CD4-positive, alpha-beta T cell treated with Interleukin-4 for 4 hours (primary cell): ENCODE measurements around the gene OPCML.

Experiments
- DNase-seq: peaks from one replicate; pipeline ENCODE4 v3.0.0-alpha.2; 2020

The OPCML gene

DNA sequence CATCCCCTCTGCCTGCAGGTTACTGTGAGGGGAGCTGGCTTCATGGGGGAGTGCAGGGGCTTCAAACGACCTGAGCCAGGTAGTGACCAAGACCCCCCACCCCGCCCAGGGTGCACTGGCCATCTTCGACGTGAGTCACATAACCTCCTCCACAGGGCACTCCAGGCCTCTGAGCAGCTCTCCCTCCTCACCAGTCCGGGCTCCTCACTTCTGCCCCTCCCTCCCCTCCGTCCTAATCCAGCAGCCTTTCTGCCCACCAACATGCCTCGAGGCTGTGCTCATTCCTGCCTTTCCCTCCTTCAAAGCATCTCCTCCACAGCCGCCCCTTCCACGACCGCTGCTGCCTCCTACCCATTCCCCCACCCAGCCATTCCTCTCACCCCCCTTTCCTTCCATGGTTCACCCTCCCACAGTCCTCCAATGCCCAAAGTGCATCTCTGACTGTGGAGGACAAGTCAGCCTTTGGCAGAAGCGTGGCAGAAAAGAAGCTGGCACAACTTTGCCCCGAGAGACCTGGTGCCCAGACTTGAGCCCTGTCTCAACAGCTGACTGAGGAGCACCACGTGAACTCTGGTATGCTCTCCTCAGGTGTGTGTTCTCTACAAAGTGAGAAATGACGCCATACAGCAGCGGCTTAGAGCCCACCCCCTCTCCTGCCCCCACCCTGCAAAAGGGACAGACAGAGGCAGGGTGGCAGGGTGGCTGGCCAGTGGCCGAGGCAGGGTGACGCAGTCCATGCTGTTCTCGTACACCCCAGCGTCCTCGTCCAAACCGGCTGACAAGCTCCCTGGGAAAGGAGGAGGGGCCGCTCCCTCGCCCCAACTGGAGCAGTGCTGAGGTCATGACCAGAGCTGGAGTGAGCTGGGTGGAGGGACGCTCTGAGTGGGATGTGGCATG is 30.4 kb downstream of the OPCML start:
- no peak for DNase-seq

DNA sequence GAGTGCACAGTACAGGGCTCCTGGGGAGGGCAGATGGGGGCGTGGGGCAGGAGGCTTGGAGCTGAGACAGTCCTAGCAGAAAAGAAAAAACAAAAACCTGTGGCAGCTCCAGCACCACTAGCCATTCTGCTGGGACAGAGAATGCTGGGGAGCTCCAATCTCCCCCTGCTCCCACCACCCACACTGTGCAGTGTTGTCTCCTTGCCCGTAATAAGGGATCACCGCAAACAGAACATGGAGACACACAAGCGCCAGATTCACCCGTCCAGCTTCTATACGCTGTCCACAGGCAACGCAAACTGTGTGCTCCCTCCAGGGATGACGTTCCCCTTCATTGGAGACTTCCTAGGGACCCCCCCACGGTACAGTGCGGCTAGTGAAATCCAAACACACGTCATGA is 31.4 kb downstream of the OPCML start:
- no peak for DNase-seq

DNA sequence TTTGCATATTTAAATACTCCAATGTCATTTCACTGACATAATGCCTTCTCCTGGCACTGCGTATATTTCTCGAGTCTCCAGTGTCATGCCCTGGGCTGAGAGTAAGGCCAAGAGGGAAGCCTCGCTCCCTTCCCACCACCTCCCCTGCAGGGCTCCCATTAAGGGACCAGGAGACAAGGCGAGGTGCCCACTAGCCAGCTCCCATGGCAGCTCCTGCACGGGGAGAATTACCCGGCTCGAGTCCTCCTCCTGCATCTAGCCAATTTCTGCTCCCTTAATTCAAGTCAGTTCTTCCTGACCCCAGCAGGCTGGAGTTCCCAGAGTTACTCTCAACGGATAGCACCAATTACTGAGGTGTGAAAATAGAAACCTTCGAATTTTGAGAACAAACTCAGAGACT is 31.9 kb downstream of the OPCML start:
- no peak for DNase-seq

DNA sequence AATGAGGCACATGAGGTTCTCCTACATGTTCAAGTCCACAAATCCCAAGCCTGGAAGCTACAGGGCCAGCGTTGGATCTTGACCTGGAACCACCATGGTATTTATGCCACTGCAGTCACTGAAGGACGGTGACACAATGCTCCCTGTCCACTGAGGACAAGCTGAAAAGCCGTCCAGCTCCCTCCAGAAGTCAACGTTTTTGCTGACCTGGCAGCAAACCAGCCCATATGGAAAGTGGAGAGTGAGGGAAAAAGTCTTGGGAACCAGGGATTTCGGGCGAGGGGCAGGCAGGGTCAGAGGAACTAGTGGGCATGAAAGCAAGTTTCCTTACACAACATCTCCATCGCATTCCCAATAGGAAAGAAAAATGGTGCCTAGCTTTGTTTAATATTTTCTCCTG is 33.3 kb downstream of the OPCML start:
- no peak for DNase-seq

DNA sequence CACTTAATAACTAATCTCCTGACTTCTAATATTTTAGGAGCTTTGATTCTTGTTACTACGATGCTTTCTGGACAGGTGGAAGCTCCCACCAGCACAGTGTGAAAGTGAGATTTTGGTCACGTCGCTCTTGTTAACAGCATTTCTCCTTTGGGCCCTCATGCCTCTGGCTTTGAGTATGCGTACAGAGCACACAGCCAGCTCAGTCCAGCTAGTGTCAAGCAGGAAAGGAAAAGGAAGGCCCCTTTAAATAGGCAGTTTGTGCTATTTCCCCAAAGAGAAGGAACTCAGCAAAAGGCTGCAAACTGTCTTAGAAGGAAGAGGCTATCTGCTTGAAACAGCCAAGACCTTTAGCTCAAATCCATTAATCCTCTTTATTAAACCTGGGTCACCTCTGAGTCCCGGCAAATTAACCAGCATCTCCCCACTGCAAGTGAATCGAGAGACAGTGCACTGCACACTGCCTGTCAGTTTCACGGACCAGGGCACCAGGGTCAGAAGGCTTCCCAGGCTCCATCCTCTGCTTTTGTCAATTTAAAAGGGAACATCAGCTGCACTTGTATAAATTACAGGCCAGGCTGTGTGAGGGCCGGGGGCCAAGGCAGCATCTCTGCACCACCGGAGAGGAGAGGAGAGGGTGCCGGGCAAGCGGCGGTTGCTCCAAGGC is 34.7 kb downstream of the OPCML start:
- DNase-seq: no peak

DNA sequence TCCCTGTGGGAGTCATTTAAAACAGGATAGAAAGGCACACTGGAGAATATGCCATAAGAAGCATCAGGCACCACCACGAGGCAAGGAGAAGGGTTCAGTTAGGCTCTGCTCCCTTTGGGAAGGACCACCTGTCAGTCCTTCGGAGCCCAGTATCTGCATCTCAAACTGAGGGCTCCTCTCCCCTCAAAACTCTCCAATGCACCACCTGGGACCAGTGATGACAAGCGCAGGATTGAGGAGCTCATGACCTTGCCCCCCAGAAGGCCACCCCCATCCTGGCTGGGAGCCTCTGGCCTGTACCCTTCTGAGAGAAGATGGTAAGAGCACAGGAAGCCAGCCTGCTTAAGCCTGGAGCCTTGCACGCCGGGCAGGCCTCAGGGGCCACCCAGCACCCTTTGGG is 39.4 kb downstream of the OPCML start:
- DNase-seq: no peak

DNA sequence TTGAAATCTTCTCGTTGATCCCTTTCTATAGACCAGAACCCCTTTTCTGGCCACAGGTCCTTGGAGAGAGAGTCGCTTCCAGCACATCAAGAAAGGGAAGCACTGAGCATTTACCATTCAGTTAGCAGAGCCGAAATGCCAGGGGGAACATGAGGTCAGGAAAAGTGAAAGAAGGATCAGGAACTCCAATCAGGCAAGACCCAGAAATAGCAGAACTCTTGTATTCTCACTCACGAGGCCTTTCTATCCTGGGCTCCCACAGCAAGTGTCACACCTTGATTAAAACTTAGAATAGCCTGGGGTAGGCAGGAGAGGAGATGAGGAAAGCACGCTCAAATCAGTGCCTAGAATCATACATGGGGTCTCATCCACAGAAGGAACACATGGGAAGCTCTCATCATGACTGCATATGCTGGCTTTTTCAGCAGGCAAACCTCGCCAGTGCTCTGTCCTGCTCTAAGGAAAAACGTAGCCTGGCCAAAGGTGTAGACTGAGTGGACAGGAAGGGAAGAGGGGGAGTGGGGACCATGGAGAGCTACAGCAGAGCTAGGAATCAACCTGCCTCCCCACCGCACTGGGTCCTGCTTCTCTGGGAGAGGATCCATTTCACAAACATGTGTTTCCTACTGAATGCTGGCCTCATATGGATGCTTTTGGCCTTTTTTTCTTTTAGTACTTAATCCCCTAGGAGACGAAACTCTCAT is 40.5 kb downstream of the OPCML start:
- no peak for DNase-seq

DNA sequence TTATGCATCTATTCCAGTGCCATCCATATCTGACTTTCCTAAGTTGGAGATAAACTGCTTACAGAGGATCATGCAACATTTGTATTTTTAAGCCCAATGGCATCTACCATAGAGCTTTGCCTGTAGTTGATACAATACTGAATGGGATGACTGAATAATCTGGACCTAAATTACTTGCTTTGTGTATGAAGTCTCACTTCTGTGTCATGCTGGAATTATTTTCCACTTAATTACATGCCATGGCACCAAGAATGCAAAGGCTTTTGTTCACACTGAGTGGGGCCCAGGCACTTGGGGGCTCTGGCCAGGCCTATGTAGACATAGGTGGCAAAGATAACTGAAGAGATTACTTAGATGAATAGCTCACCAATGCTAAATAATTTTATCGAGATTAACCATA is 51.6 kb downstream of the OPCML start:
- DNase-seq: no peak

DNA sequence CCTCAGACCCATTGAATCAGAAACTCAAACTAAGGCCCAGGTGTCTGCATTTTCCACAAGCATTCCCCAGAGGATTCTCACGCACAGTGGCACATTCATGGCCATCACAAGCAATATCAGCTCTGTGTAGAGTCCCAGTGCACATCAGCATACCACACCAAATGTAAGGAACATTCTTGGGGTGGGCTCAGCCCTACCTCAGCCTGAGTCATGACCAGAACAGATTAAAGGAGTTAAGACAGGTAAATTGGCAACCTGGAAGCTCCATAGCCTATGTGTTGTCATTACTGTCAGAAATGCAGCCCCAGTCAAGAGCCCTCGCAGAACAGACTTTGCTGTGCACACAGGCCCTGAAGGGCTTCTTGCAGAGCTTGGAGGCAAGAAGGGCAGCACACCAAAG is 53.1 kb downstream of the OPCML start:
- no peak for DNase-seq

DNA sequence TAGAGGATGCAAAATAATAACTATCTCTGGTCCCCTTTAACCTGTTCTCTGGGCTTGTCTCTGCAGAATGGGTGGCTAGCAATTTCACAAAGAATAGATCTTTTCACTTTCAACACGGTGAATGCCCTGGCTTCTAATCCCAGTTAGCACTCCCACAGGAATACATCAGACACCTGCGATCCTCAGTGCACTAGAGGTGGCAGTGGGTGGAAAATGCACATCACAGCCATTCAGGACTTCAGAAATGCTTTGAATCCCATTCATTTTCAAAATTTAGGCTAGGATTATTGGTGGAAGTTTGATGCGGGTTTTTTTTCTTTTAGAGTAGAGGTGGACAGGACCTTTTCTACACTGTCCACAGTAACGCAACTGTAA is 55.1 kb downstream of the OPCML start:
- no peak for DNase-seq

DNA sequence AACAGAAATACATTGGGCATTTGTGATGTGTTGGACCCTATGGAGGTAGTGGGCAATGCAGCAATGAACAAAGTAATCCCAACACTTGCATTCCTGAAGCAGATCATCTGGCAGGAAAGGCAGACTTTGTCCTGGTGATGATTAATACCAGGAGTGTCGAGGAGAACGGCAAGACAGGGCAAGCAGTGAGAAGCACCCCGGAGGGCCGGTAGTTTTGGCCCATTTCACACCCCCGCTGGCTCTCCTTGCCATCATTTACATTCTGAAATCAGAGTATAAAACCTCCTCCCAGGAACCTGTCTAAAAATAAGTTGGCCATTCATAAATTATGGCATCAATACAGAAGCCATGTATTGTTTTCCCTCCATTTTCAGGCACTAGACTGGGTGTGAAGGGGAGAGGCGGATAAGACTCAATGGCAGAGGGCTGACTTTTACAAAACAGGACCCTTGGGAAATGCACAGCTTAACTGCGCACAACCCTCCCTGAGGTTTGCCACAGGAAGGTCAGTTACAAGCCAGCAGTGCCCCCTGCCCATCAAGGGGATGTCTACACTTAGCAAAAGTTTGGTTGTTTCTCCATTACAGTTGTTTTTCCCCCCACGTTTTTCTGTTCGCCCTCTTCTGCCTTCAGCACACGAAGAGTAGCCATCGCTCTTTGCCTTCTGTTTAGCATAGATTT is 55.6 kb downstream of the OPCML start:
- no peak for DNase-seq

DNA sequence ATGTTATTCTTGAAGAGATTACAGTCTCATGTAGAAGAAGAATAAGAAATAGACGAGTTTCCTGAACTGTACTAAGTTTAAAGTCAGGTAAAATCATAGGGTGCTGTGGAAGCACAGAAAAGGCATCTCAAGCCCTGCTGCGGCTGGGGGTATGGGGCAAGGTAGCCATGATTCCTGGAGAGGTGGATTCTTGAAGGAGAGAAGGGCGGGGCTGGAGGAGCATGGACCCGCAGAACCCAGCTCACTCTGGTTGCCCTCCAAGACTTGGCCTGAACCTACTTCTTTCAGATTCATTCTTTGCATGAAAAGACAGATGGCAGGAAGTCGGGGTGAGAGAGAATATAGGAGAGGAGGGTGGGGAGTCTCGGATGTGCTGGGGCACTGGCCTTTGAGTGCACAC is 57.8 kb downstream of the OPCML start:
- DNase-seq: no peak

DNA sequence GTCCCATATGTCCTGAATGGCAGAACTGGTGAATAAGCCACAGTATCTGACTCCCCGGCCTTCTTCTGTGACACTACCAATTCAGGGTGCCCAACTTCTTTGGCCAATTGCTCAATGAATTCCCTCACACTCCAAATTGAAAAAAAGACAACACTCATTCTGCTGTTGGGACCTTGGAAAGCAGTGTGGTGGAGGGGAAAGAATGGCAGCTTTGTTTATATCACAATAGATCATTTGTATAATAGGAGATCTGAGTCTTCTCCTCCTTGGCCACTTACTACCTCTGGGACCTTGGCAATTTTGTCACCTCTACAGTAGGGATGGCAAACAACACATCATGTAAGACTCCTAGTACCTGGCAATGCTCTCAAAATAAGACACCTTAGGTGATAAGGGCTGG is 64.6 kb downstream of the OPCML start:
- DNase-seq: no peak

DNA sequence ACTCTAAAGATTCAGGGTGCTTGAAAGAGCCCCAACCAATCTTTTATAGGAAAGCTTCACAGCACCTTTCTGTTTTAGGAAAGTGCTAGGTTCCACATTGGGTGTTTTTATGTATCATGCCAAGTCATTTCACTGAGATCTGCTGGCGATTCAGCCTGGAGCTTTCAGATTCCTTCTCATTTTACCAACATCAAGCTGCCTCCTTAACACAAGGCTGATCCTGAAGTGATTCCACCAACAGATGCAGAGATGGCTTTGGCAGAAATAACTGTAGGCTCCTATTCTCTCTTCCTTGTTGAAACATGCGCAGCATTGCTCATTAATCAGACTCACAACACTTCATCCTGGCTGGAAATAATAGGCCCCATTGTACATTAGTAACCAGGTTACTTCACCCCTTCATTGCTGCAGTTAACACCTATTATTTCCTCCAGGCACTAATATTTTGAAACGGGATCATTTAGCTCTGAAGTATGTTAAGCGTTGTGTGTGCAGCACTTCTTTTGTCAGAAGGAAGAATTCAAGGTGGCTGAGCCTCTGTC is 89.0 kb downstream of the OPCML start:
- DNase-seq: no peak

DNA sequence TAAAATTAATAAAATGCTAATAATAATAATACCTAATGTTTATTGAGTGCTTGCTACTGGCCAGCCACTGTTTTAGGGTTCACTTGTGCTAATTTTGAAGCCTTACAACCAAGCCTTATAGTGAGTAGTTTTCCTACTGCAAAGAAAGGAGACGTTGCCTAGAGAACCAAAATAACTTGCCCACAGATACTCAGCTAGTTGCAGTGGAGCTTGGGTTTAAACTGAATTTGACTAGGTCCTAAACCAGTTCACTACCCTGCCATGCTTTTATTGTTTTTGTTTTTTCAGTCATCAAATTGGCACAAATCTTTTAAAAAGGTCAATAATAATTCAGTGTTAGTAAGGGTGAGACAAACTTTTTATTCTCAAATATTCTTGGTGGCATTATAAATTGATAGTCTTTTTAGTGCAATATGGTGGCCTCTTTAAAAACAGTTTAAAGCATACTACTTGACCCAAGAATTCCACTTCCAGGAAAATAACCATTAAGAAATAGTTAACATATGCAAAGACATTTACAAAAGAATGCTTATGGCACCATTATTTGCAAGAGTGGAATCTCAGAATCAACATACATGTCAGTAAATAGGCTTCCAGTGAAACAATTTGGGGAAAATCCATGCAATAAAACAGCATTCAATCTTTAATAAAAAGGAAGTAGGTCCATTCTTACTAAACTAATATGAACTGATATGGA is 90.2 kb downstream of the OPCML start:
- DNase-seq: no peak

DNA sequence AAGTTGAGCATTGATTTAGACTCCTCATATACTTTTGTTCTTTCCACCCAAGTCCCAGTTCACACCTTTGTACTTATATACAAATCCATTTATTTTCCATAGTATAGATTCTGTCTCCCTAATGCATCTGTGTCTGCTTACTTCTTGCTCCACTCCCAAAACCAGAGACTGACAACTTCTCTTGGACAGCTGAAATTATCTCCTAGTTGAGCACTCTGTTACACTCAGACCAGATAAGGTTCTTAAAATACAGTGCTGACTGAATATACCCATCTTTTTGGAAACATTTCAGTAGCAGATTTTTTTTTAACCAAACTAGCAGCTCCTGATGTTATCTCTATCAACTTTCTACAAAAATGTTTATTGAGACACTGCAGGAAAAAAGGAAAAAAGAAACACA is 106.3 kb downstream of the OPCML start:
- DNase-seq: no peak

DNA sequence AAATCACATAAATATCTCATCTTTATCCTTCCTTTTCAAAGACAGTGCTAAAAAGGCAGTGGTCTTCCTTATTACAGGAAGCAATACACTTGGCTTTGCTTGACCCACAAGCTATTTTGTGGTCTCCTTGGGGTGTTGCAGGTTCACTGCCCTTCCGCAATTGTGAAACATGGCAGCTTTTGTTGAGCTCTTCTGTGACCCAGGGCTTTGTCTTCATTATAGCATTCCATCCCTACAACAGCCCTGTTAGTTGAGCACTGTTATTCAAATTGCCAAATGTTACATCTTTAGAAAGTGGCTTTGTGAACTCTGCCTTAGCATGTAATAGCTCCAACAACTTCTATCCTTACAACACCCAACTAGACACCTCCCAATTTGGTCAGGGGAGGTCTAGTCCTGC is 107.1 kb downstream of the OPCML start:
- no peak for DNase-seq

DNA sequence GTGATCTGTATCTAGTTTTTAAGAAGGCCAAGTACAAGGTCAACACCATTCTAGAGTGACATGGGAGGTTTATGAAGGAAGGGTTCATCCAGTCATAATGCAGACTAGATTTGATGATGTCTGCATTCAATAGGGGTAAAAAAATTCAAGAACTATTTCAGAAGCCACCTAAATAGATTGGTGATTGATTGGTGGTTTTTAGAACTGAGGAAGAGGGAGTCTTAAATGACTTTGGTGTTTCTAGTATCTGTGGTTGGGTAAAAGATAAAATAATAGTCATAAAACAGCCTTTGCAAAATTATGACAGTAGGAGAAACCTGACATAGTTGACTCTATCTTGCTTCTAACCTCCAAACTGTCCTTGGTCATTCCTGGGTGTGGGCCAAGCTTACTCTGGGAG is 114.1 kb downstream of the OPCML start:
- DNase-seq: no peak

DNA sequence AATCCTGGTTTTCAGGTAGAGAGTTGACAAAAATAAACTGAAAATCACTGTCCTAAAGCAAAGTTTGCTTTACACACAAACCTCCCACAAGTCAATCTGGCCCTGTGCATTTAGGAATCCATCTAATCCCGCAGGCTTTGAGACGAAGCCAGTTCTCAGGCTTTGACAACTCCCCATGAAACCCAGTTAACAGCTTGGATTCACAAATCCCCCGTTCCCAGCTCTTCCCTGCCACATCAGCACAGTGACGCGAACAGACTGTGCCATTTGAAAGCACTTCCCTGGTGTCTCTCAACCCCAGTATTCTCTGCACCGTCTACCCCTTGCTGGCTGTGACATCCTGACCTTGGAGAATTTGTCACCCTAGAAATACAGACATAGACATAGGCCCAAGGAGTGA is 117.8 kb downstream of the OPCML start:
- no peak for DNase-seq

DNA sequence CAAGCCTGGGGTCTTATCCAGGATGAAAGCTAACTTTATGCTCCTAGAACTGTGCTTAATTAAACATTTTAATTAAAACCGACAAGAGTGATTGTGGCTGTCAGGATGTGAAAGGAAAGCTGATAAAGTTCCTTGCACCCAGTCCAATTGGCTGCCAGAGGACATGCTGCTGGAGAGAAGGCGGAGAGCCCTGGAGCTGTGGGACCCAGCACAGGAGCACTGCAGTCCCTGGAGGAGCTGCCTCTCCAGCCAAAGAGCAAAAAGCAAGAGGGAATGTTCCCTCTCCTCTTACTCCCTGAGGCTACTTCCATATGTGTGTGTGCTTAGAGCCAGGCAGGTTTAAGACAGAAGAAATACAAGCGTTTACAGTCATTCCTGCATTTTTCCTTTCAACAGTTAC is 118.6 kb downstream of the OPCML start:
- DNase-seq: no peak

DNA sequence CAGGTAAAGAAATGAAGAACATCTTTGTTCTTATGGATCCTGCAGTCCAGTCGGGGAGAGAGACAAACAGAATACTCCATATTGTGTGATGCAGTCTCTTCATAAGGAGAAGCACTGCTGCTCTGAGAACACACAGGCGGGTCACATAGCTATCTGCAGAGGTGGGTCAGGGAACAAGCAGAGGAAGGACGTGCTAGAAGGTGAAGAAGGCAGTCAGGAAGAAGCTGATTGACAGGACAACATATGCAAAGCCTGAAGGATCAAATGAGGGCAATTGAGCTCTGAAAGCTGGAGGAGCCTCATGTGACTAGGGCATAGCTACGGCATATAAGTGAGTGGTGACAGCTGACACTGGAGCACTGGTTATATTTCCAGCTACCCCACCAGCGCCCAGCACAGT is 122.5 kb downstream of the OPCML start:
- DNase-seq: no peak

DNA sequence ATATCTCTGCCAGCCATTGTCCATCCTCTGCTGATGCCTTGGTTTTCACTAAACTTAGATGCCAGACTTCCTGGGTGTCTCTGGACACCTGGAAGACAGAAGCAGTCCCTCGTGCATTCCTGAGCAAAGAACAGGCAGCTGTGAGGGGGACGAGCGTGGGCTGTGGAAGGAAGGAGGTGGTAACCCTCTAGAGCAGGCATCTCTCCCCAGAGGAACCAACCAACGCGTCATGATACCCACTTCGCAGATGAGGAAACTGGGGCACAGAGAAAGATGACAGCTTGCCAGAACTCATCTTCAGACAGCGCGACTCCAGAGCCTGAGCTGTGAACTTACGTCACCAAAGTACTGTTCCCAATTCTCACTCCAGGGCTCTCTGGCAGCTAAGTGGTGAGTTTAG is 123.4 kb downstream of the OPCML start:
- DNase-seq: no peak

DNA sequence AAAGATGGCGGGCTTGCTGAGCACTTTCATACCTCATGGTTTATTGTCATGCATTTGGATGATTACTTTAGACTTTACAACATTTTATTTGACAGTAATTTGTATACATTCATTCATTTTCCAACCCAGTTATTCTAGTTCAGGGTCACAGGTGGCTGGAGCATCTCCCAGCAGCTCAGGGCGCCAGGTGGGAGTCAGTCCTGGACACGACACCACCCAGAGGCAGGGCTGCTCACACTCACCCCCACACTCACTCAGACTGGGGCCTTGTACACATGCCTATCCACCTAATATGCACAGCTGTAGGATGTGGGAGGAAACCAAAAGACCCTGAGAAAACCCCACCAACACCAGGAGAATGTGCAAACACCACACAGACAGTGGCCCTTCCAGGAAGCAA is 123.9 kb downstream of the OPCML start:
- DNase-seq: no peak
